Nephron (organoid): Measurements from ENCODE around the gene AMZ1.
A peak's percentile ranks its signal among the peaks of the same experiment; 100 is the strongest.
"Not testable (repeated sequence)": the region's sequence is repeated elsewhere in the genome, so short reads cannot be mapped to it uniquely, and the experiment has no call there.

Source experiments
- H3K27ac Mint-ChIP-seq, 3 experiments: 2 replicates each; pipeline ENCODE4 v1.8.0; 2020; ENCODE audit warnings: mixed read lengths in 3 of 3, mild to moderate bottlenecking in 2 of 3, moderate library complexity in 1 of 3
- H3K27me3 Mint-ChIP-seq: 2 replicates; pipeline ENCODE4 v1.8.0; 2021; ENCODE audit warnings: low read depth, mild to moderate bottlenecking, moderate library complexity, mixed read lengths
- H3K36me3 Mint-ChIP-seq: 2 replicates; pipeline ENCODE4 v1.8.0; 2020; ENCODE audit warnings: low read depth, mixed read lengths
- H3K4me1 Mint-ChIP-seq: 2 replicates; pipeline ENCODE4 v1.8.0; 2020; ENCODE audit warnings: mixed read lengths
- H3K4me3 Mint-ChIP-seq, 3 experiments: 2 replicates each; pipeline ENCODE4 v1.8.0; 2020; ENCODE audit warnings: mild to moderate bottlenecking in 3 of 3, mixed read lengths in 3 of 3, moderate library complexity in 2 of 3
- H3K9me3 Mint-ChIP-seq: 2 replicates; pipeline ENCODE4 v1.8.0; 2020; ENCODE audit warnings: mixed read lengths
- TF ChIP-seq, protein P1 (sequence below), 3 experiments: fragments of 200-600 bp; sonication (generic); IDR thresholded peaks; one replicate each; pipeline ENCODE4 v1.5.0; 2021; ENCODE audit warnings: antibody characterized with exemption in 3 of 3; ENCODE audit not compliant: unreplicated experiment in 3 of 3

The AMZ1 gene

DNA sequence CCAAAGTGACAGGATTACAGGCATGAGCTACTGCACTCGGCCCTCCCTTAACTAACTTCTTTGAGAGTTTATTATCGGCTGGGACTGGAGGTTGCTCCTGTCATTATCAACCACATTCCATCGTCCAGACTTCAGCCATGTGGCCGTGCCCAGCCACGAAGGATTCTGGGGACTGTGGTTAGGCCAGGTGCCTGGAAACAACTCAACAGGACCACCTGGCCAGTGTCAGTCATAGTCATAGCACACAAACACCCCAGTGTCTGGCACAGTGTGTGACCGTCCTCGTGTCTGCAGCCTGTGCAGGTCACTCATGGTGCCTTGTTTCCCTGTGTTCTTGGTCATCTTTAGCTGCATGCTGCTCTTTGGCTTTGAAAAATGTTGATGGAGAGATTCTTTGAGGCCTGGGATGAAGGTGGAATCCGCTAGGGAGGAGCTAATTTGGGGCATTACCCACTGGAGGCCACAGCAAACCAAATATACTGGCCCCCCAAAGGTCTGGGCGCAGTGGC, 12.7 kb upstream of the AMZ1 start:
- Mint-ChIP-seq H3K27me3 (peaks cover 5% of the 10 kb centered on the region), H3K27ac (no peak overlapping the region), H3K9me3 (peaks cover 9% of the 10 kb centered on the region), H3K36me3 (no peaks in the 10 kb centered on the region), H3K4me3 (no peak overlapping the region), H3K4me1 (no peaks in the 10 kb centered on the region)
- TF ChIP-seq, protein P1, sequence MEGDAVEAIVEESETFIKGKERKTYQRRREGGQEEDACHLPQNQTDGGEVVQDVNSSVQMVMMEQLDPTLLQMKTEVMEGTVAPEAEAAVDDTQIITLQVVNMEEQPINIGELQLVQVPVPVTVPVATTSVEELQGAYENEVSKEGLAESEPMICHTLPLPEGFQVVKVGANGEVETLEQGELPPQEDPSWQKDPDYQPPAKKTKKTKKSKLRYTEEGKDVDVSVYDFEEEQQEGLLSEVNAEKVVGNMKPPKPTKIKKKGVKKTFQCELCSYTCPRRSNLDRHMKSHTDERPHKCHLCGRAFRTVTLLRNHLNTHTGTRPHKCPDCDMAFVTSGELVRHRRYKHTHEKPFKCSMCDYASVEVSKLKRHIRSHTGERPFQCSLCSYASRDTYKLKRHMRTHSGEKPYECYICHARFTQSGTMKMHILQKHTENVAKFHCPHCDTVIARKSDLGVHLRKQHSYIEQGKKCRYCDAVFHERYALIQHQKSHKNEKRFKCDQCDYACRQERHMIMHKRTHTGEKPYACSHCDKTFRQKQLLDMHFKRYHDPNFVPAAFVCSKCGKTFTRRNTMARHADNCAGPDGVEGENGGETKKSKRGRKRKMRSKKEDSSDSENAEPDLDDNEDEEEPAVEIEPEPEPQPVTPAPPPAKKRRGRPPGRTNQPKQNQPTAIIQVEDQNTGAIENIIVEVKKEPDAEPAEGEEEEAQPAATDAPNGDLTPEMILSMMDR (IDR thresholded peaks at IDR 0.05; ENCODE audit: unreplicated experiment in 3 of 3): no peak

DNA sequence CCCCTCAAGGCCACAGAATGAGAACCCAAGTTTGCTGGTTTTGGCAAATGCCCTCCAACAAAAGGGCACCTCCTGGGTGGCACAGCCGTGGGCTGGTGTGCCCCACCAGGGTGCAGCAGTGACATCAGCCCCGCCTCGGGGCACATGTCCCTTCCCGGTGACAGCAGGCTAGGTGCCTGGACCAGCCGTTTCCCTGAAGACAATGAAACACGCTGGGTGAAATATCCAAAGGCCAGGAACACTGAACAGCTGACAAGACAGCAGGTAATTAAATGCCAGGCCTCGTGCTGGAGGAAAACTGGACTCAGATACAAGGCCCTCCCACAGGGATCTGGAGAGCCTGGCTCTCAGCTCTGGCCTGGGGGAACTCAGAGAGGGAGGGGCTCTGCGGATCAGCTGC, 11.4 kb upstream of the AMZ1 start:
- not testable (repeated sequence) for H3K27ac Mint-ChIP-seq, H3K4me1 Mint-ChIP-seq, H3K9me3 Mint-ChIP-seq, H3K36me3 Mint-ChIP-seq, H3K4me3 Mint-ChIP-seq
- H3K27me3 Mint-ChIP-seq: peaks cover 13% of the 10 kb centered on the region

DNA sequence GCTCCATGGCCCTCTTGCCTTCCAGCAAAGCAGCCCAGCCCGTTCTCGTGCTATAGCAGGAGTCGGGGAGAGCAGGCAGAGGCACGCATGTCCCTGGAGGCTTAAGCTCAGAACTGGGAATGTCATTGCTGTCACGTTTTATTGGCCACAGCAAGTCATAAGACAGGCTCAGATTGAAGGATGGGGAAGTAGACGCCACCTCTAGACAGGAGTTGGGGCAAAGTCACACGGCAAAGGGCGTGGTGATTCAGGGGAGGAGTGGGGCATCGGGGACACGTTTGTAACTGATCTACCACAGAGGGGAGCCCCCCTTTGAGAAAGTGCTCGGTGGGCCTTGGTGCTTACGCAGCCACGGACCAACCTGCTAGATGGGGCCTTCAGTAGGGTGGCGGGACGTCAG, 9.5 kb upstream of the AMZ1 start:
- not testable (repeated sequence) for H3K27ac Mint-ChIP-seq, H3K36me3 Mint-ChIP-seq, H3K4me3 Mint-ChIP-seq, H3K9me3 Mint-ChIP-seq, H3K4me1 Mint-ChIP-seq
- H3K27me3 Mint-ChIP-seq: peaks cover 21% of the 10 kb centered on the region

DNA sequence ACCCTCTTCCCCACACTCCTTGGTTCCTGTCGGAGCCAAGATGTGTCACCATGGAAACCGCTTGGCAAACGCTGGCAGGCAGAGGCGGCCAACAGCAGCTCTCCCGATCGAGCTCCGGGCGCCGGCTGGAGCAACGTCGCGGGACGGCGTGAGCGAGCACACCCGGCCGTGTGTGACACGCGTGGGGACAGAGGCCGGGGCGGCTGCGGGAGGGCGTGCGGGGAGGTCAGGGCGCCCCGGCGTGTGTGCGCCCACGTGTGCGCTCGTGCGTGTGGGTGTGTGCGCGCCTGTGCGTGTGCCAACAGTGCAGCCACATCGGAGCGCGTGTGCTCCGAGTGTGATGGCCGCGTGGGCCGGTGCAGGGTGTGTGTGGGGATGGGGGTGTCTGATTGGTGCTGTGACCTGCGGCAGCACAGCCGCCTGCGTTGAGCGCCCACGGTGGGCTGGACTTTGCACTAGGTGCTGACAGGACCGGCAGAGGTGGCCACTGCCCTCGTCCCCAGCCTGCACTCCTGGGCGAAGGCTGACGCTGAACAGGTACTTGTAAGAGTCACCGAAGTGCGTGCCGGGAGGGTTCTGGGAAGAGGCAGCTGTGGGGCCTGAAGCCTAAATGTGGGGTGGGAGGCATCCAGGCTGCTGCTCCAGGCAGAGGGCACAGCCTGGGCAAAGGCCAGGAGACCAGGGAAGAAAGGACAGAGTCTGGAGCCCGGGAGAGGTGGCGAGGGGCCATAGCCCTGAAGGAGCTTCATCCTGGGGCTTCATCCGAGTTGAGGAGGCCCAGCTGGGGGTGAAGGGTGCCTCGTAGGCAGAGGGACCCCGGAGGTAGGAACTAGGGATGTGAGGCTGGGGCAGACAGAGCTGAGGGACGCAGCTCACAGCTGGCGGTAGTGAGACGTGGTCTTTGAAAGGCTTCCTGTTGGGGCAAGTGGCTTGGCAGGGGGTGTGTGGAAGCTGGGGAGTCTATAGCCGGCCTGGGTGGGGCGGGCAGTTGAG, 8.6 kb upstream of the AMZ1 start:
- not testable (repeated sequence) for H3K9me3 Mint-ChIP-seq

DNA sequence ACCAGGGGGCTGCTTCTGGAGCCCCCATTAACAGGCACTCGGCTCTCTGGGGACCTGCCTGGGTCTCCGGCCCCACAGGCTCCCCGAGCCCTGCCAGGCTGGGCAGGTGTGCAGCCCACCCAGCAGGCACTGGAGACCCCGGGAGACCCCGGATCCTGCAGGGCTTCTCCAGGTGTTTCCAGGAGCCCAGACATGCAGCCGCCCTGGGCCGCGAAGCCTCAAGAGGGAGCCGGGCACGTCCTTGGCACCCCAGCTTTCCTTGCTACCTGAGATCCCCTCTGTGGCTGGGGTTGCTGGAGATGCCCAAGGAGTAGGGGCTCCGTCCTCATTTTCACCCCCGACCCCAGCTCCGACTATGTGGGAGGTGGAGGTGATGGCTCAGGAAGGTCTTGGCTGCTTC, 7.7 kb upstream of the AMZ1 start:
- H3K4me1 Mint-ChIP-seq: peaks cover 10% of the 10 kb centered on the region
- peaks cover 31% of the 10 kb centered on the region for H3K27me3 Mint-ChIP-seq
- H3K9me3 Mint-ChIP-seq: no peaks in the 10 kb centered on the region
- H3K36me3 Mint-ChIP-seq: no peaks in the 10 kb centered on the region
- TF ChIP-seq, protein P1 (IDR thresholded peaks at IDR 0.05; ENCODE audit: unreplicated experiment in 3 of 3): no peak
- no peak overlapping the region for H3K4me3 Mint-ChIP-seq
- no peak overlapping the region for H3K27ac Mint-ChIP-seq

More for the DNA sequence above, 8.6 kb upstream of the AMZ1 start:
- not testable (repeated sequence) for H3K27ac Mint-ChIP-seq, H3K36me3 Mint-ChIP-seq, H3K4me1 Mint-ChIP-seq, H3K4me3 Mint-ChIP-seq
- peaks cover 26% of the 10 kb centered on the region for H3K27me3 Mint-ChIP-seq

DNA sequence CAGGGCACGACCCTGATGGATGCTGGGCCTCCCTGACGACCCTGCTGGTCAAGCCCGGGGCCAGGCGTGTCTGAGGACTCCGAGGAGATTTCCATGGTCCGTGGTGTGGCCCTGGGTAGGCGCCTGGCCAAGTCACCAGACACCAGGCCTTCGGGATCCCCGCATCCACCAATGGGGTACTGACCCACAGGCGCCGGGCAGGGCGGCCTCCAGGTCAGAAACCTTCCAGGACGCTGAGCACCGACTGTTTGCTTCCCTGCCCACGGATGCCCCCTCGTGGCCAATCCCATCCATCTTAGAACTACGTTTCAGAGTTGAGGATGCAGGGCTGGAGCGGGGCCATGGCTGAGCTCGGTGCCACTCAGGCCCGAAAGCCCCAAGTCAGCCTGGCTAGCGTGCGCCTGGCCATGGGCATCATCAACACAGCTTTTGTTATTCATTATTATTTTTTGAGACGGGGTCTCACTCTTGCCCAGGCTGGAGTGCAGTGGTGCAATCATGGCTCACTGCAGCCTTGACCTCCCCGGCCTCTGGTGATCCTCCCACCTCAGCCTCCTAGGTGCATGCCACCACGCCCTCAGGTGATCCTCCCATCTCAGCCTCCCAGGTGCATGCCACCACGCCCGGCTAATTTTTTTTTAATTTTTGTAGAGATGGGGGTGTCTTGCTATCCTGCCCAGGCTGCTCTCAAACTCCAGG, 7.1 kb upstream of the AMZ1 start:
- Mint-ChIP-seq H3K9me3 (no peaks in the 10 kb centered on the region), H3K4me3 (no peak overlapping the region), H3K4me1 (peaks cover 10% of the 10 kb centered on the region), H3K27me3 (peaks cover 35% of the 10 kb centered on the region), H3K27ac (no peak overlapping the region), H3K36me3 (no peaks in the 10 kb centered on the region)
- TF ChIP-seq, protein P1 (IDR thresholded peaks at IDR 0.05; ENCODE audit: unreplicated experiment in 3 of 3): peak; percentile 45 to 62 (median 57)

DNA sequence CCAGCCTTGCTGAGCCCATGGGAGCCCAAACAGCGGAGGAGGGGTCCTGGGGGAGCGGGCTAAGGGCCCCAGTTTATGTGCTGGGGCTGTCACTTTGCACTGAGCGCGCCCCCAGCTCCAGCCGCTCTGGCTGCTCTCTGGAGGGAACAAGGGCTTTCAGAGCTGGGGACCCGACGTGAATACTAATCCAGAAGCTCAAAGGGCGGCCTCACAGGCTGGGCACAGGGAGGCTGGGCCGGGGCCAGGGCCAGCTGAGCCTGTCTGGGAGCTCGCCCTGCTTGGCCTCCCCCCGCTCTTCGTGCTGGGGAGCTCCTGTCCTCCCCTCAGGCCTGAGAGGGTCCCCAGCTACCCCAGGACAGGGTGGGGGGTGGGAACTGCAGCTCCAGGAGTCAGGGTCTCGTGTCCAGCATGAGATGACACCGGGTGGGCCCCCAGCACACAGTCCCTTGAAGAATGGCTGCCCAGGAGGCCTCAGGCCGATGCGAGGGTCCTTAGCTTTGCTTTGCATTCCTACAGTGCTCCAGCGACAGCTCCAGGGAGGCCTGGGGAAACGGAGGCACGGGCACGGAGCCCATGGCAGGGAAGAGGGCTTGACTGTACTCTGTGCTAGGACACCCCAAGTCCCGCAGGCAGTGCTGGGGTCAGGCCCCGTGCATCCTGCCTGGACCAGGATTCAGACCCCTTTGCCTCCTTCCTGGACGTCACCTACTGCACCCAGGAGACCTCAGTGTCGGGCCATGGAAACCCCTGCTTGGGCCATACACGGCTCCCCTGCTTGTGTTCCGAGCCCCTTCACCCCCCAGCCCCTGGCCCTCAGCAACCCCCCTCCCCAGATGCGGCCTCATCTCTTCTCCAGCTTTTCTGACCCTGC, 5.8 kb upstream of the AMZ1 start:
- TF ChIP-seq, protein P1 (IDR thresholded peaks at IDR 0.05; ENCODE audit: unreplicated experiment in 3 of 3): no peak
- no peaks in the 10 kb centered on the region for H3K9me3 Mint-ChIP-seq
- H3K4me1 Mint-ChIP-seq: peaks cover 10% of the 10 kb centered on the region
- no peak overlapping the region for H3K4me3 Mint-ChIP-seq
- H3K27ac Mint-ChIP-seq: no peak overlapping the region
- H3K27me3 Mint-ChIP-seq: peaks cover 46% of the 10 kb centered on the region
- H3K36me3 Mint-ChIP-seq: no peaks in the 10 kb centered on the region
